Mucosa of descending colon (tissue), 3 donors: ENCODE data around the gene TRIM29. TPM values are rescaled to one million over a fixed set of nuclear protein-coding genes. Genes with fewer than 3 reads are reported as not detected.

ENCODE experiments used
- ATAC-seq: fragments of 200-7000 bp; cut with Tn5 transposase; one replicate; pipeline ENCODE4 v1.9.1; 2020; ENCODE audit warnings: mild to moderate bottlenecking, moderate library complexity
- DNase-seq, 3 donors: peaks; one replicate each; pipeline ENCODE4 v3.0.0-alpha.2; 2020
- H3K36me3 ChIP-seq: fragments of 200-600 bp; one replicate; pipeline ENCODE4 v1.8.0; 2021; ENCODE audit warnings: low read depth, mild to moderate bottlenecking
- H3K4me1 ChIP-seq: fragments of 200-600 bp; one replicate; pipeline ENCODE4 v1.8.0; 2021; ENCODE audit warnings: low read depth, mild to moderate bottlenecking
- H3K4me3 ChIP-seq: fragments of 200-600 bp; one replicate; pipeline ENCODE4 v1.8.0; 2021; ENCODE audit warnings: mild to moderate bottlenecking
- H3K9me3 ChIP-seq: fragments of 200-600 bp; one replicate; pipeline ENCODE4 v1.8.0; 2021; ENCODE audit warnings: mild to moderate bottlenecking
- CTCF ChIP-seq: fragments of 200-600 bp; IDR thresholded peaks from one replicate; pipeline ENCODE4 v1.8.0; 2022; ENCODE audit warnings: antibody characterized with exemption, mild to moderate bottlenecking
- intact Hi-C, 2 donors: fragments of 100-400 bp; cut with DNase I in 1 of 2; cut with micrococcal nuclease in 1 of 2; formaldehyde crosslinking; loops; one replicate each; pipeline versions ENCODE4 v1.11.0 to v1.11.1; 2022; cut with DNase I, micrococcal nuclease
- total RNA-seq, 3 donors: library from RNA; stranded (reverse); fragmentation: NEBNext Ultra II Directional in 2 of 3; extraction: Animal tissue kit (Norgen Biotek cat#: 25700) in 2 of 3; gene quantifications; one replicate each; pipeline versions ENCODE4 v1.2.1 to v1.2.4, GENCODE V29; 2021 to 2023
- donor health status: DM: no; HTN: no; CAD: no; lungs with moderate emphysema.
- donor health status: DM: no; HTN: no; CAD: no.
- donor health status: DM: no; HTN: yes; CAD: no.

The TRIM29 gene
- total RNA-seq, 3 donors from 2014 or later: 4.0 to 6.3 (median 5.4) TPM

- intact Hi-C loops: no loop called here
- no peak for TF ChIP-seq CTCF
- H3K4me1 ChIP-seq: no peaks in the 10 kb centered on the region
- H3K4me3 ChIP-seq: no peak overlapping the region
- DNase-seq (no peak), ATAC-seq (no peak)
- no peaks in the 10 kb centered on the region for H3K9me3 ChIP-seq
- H3K36me3 ChIP-seq: no peaks in the 10 kb centered on the region
Observed at GRCh38 chr11:120065876-120066275, 72.0 kb downstream of the TRIM29 start.

- no peak for DNase-seq
- no peak for TF ChIP-seq CTCF
- H3K4me3 ChIP-seq: no peak overlapping the region
- H3K36me3 ChIP-seq: no peaks in the 10 kb centered on the region
- H3K4me1 ChIP-seq: no peaks in the 10 kb centered on the region
- H3K9me3 ChIP-seq: no peaks in the 10 kb centered on the region
- ATAC-seq: no peak
- intact Hi-C loops: no loop called here
Observed at GRCh38 chr11:120065176-120065575, 72.7 kb downstream of the TRIM29 start.

GRCh38 chr11:120064341-120064740, 73.6 kb downstream of the TRIM29 start:
- H3K9me3 ChIP-seq: no peaks in the 10 kb centered on the region
- no peaks in the 10 kb centered on the region for H3K4me1 ChIP-seq
- no peak overlapping the region for H3K4me3 ChIP-seq
- ATAC-seq (no peak), DNase-seq (no peak)
- no peak for TF ChIP-seq CTCF
- H3K36me3 ChIP-seq: no peaks in the 10 kb centered on the region
- intact Hi-C loops: no loop called here

- no peak for TF ChIP-seq CTCF
- Histone ChIP-seq H3K4me1 (no peaks in the 10 kb centered on the region), H3K36me3 (no peaks in the 10 kb centered on the region), H3K4me3 (no peak overlapping the region), H3K9me3 (no peaks in the 10 kb centered on the region)
- ATAC-seq: no peak
- intact Hi-C loops: no loop called here
- no peak for DNase-seq
Observed at GRCh38 chr11:120063686-120064340, 74.1 kb downstream of the TRIM29 start.

GRCh38 chr11:120062561-120062930, 75.4 kb downstream of the TRIM29 start:
- intact Hi-C loops: no loop called here
- no peak for ATAC-seq
- Histone ChIP-seq H3K36me3 (no peaks in the 10 kb centered on the region), H3K4me3 (no peak overlapping the region), H3K9me3 (no peaks in the 10 kb centered on the region), H3K4me1 (peaks cover 2% of the 10 kb centered on the region)
- no peak for TF ChIP-seq CTCF
- no peak for DNase-seq
